IPS DF 6.9 (cell line): ENCODE results near the gene HSD17B13.

Source experiments
- DNase-seq: peaks from one replicate; pipeline ENCODE4 v3.0.0-alpha.2; 2013; ENCODE audit warnings: low read depth, low spot score
- H3K27ac ChIP-seq: one replicate; pipeline ENCODE4 v1.5.1; 2013; ENCODE audit warnings: low read length, control low read depth
- H3K27me3 ChIP-seq: 2 replicates; pipeline ENCODE4 v1.6.1; 2013; ENCODE audit warnings: mild to moderate bottlenecking, low read length; ENCODE audit not compliant: control insufficient read depth, insufficient read depth
- H3K36me3 ChIP-seq: 2 replicates; pipeline ENCODE4 v1.6.1; 2013; ENCODE audit warnings: low read length; ENCODE audit not compliant: control insufficient read depth, insufficient read depth
- H3K4me1 ChIP-seq: 2 replicates; pipeline ENCODE4 v1.6.1; 2013; ENCODE audit warnings: low read length; ENCODE audit not compliant: control insufficient read depth, insufficient read depth
- H3K4me3 ChIP-seq: 2 replicates; pipeline ENCODE4 v1.5.1; 2013; ENCODE audit warnings: mild to moderate bottlenecking, low read length
- H3K9me3 ChIP-seq: 2 replicates; pipeline ENCODE4 v1.6.1; 2013; ENCODE audit warnings: low read length, inconsistent platforms; ENCODE audit not compliant: control insufficient read depth, insufficient read depth
- WGBS: extraction: QIAGEN DNeasy Blood & Tissue Kit; methylation state at CpG from one replicate; pipeline ENCODE4 v1.1.7; 2013; ENCODE audit warnings: mixed read lengths, missing lambda C conversion rate; ENCODE audit not compliant: insufficient read length, insufficient coverage; 5-methylcytosine and 5-hydroxymethylcytosine counted together

The HSD17B13 gene

GRCh38 chr4:87270144-87270543 lies 52.5 kb downstream of the HSD17B13 start:
- peak; percentile 5 for DNase-seq
- WGBS = no CpG with 5 or more reads among the region's 3 CpGs

GRCh38 chr4:87268411-87268810 lies 54.3 kb downstream of the HSD17B13 start:
- DNase-seq = no peak
- Histone ChIP-seq H3K4me3 (no peak overlapping the region), H3K9me3 (no peaks in the 10 kb centered on the region), H3K4me1 (peaks cover 1% of the 10 kb centered on the region; the same call in 1 of the 2 replicates), H3K27me3 (no peaks in the 10 kb centered on the region), H3K36me3 (no peaks in the 10 kb centered on the region), H3K27ac (no peak overlapping the region)
- WGBS = no CpG with 5 or more reads among the region's 5 CpGs

More at GRCh38 chr4:87270144-87270543, 52.5 kb downstream of the HSD17B13 start:
- Histone ChIP-seq H3K27ac (no peak overlapping the region), H3K36me3 (no peaks in the 10 kb centered on the region), H3K4me1 (peaks cover 1% of the 10 kb centered on the region; the same call in 1 of the 2 replicates), H3K9me3 (no peaks in the 10 kb centered on the region), H3K27me3 (no peaks in the 10 kb centered on the region), H3K4me3 (no peak overlapping the region)

- peaks cover 1% of the 10 kb centered on the region; the same call in 1 of the 2 replicates for H3K4me1 ChIP-seq
- H3K27me3 ChIP-seq = no peaks in the 10 kb centered on the region
- DNase-seq = no peak
- no peaks in the 10 kb centered on the region for H3K9me3 ChIP-seq
- WGBS = 100% methylated on average over 2 of the region's 3 CpGs
- no peak overlapping the region for H3K4me3 ChIP-seq
- no peaks in the 10 kb centered on the region for H3K36me3 ChIP-seq
- no peak overlapping the region for H3K27ac ChIP-seq
Measured at GRCh38 chr4:87266986-87267385, 55.7 kb downstream of the HSD17B13 start.

- no CpG with 5 or more reads among the region's 1 CpG for WGBS
- no peaks in the 10 kb centered on the region for H3K27me3 ChIP-seq
- H3K4me1 ChIP-seq = no peaks in the 10 kb centered on the region
- no peak for DNase-seq
- no peaks in the 10 kb centered on the region for H3K36me3 ChIP-seq
- H3K4me3 ChIP-seq = no peak overlapping the region
- no peak overlapping the region for H3K27ac ChIP-seq
- no peaks in the 10 kb centered on the region for H3K9me3 ChIP-seq
Measured at GRCh38 chr4:87262886-87263285, 59.8 kb downstream of the HSD17B13 start.

GRCh38 chr4:87260477-87260876 lies 62.2 kb downstream of the HSD17B13 start:
- no peaks in the 10 kb centered on the region for H3K36me3 ChIP-seq
- H3K27ac ChIP-seq = no peak overlapping the region
- no peaks in the 10 kb centered on the region for H3K27me3 ChIP-seq
- no peaks in the 10 kb centered on the region for H3K4me1 ChIP-seq
- H3K4me3 ChIP-seq = no peak overlapping the region
- no peaks in the 10 kb centered on the region for H3K9me3 ChIP-seq
- no CpG with 5 or more reads among the region's 2 CpGs for WGBS
- DNase-seq = no peak

- DNase-seq = no peak
- no peaks in the 10 kb centered on the region for H3K4me1 ChIP-seq
- no peaks in the 10 kb centered on the region for H3K9me3 ChIP-seq
- H3K27ac ChIP-seq = no peak overlapping the region
- no peak overlapping the region for H3K4me3 ChIP-seq
- no peaks in the 10 kb centered on the region for H3K36me3 ChIP-seq
- H3K27me3 ChIP-seq = no peaks in the 10 kb centered on the region
- no CpG with 5 or more reads among the region's 2 CpGs for WGBS
Measured at GRCh38 chr4:87258677-87259076, 64.0 kb downstream of the HSD17B13 start.

GRCh38 chr4:87257523-87257922 lies 65.2 kb downstream of the HSD17B13 start:
- no peak for DNase-seq
- no CpG with 5 or more reads among the region's 3 CpGs for WGBS

GRCh38 chr4:87255755-87256154 lies 66.9 kb downstream of the HSD17B13 start:
- no peak for DNase-seq
- Histone ChIP-seq H3K4me1 (no peaks in the 10 kb centered on the region), H3K4me3 (no peak overlapping the region), H3K9me3 (no peaks in the 10 kb centered on the region), H3K36me3 (no peaks in the 10 kb centered on the region), H3K27ac (no peak overlapping the region), H3K27me3 (no peaks in the 10 kb centered on the region)
- WGBS = no CpG with 5 or more reads among the region's 1 CpG

More at GRCh38 chr4:87257523-87257922, 65.2 kb downstream of the HSD17B13 start:
- H3K4me1 ChIP-seq = no peaks in the 10 kb centered on the region
- no peak overlapping the region for H3K4me3 ChIP-seq
- no peaks in the 10 kb centered on the region for H3K9me3 ChIP-seq
- H3K27me3 ChIP-seq = no peaks in the 10 kb centered on the region
- H3K27ac ChIP-seq = no peak overlapping the region
- no peaks in the 10 kb centered on the region for H3K36me3 ChIP-seq
